HEK293T (cell line): ENCODE measurements around the gene PTPRD.

Source experiments
- CTCF ChIA-PET: fragments of 350-600 bp; formaldehyde crosslinking; extraction: SDS; loops from one replicate; lab custom pipeline; 2021; ENCODE audit warnings: antibody characterized with exemption, inconsistent platforms; lab: Yijun Ruan, JAX
- POLR2A ChIA-PET: fragments of 350-600 bp; formaldehyde crosslinking; extraction: SDS; loops from one replicate; lab custom pipeline; 2020; ENCODE audit warnings: antibody characterized with exemption, inconsistent platforms; lab: Yijun Ruan, JAX
- DNase-seq: peaks from one replicate; pipeline ENCODE4 v3.0.0; 2012; ENCODE audit warnings: mixed read lengths; ENCODE audit errors: extremely low spot score
- ARNT ChIP-seq: fragments of 450-650 bp; IDR thresholded peaks from 2 replicates; pipeline ENCODE4 v1.6.1; 2017; ENCODE audit warnings: mild to moderate bottlenecking
- BHLHE40 ChIP-seq: fragments of 450-650 bp; IDR thresholded peaks from 2 replicates; pipeline ENCODE4 v1.6.1; 2016; ENCODE audit warnings: mild to moderate bottlenecking, moderate library complexity, borderline replicate concordance
- CTBP1 ChIP-seq: fragments of 450-650 bp; IDR thresholded peaks from 2 replicates; pipeline ENCODE4 v1.6.1; 2016; ENCODE audit warnings: borderline replicate concordance
- ELF4 ChIP-seq: fragments of 450-650 bp; IDR thresholded peaks from 2 replicates; pipeline ENCODE4 v1.6.1; 2017; ENCODE audit warnings: antibody characterized with exemption
- FOXA1 ChIP-seq: fragments of 450-650 bp; IDR thresholded peaks from 2 replicates; pipeline ENCODE4 v1.6.1; 2016; ENCODE audit warnings: mild to moderate bottlenecking
- FOXK2 ChIP-seq: fragments of 450-650 bp; IDR thresholded peaks from 2 replicates; pipeline ENCODE4 v1.6.1; 2016; ENCODE audit warnings: mild to moderate bottlenecking
- FOXM1 ChIP-seq: fragments of 450-650 bp; IDR thresholded peaks from 2 replicates; pipeline ENCODE4 v1.6.1; 2017; ENCODE audit warnings: mild to moderate bottlenecking, borderline replicate concordance
- HDGF ChIP-seq: fragments of 450-650 bp; IDR thresholded peaks from 2 replicates; pipeline ENCODE4 v1.6.1; 2017; ENCODE audit warnings: antibody characterized with exemption, borderline replicate concordance
- L3MBTL2 ChIP-seq: fragments of 450-650 bp; conservative IDR thresholded peaks from 2 replicates; pipeline ENCODE4 v1.6.1; 2016; ENCODE audit warnings: mild to moderate bottlenecking
- LEF1 ChIP-seq: fragments of 450-650 bp; IDR thresholded peaks from 2 replicates; pipeline ENCODE4 v1.6.1; 2017; ENCODE audit warnings: mild to moderate bottlenecking, borderline replicate concordance
- NFRKB ChIP-seq: fragments of 450-650 bp; IDR thresholded peaks from 2 replicates; pipeline ENCODE4 v1.6.1; 2016; ENCODE audit warnings: mild to moderate bottlenecking, moderate library complexity
- PKNOX1 ChIP-seq: fragments of 450-650 bp; IDR thresholded peaks from 2 replicates; pipeline ENCODE4 v1.6.1; 2016
- SP1 ChIP-seq: fragments of 450-650 bp; IDR thresholded peaks from 2 replicates; pipeline ENCODE4 v1.6.1; 2017
- SUZ12 ChIP-seq: fragments of 450-650 bp; IDR thresholded peaks from 2 replicates; pipeline ENCODE4 v1.6.1; 2016; ENCODE audit warnings: mild to moderate bottlenecking
- TARDBP ChIP-seq: fragments of 450-650 bp; IDR thresholded peaks from 2 replicates; pipeline ENCODE4 v1.6.1; 2016
- ZNF384 ChIP-seq: fragments of 450-650 bp; IDR thresholded peaks from 2 replicates; pipeline ENCODE4 v1.6.1; 2016

The PTPRD gene

DNA sequence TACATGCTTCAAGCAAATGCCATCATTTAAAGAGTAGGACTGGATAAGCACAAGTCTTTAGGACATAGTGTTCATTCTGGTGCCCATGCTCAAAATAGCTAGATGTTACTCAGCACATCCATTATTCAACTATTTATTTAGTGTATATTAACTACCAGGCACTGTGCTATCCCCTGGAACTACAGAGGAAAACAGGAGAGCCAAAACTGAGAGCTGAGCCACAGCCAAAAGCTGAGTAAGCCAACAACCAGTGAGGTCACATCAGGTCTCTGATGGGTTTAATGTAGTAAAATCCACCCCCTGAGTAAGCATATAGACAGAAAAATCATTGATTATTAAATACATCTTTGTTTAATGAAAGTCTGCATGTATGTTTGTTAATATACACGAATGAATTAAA is 2343.9 kb downstream of the PTPRD start:
- CTCF ChIA-PET, result no interaction called here
- no peak for TF ChIP-seq FOXK2
- TF ChIP-seq CTBP1, result no peak
- TF ChIP-seq LEF1, result no peak
- TF ChIP-seq TARDBP, result no peak
- TF ChIP-seq ELF4, result no peak
- no peak for TF ChIP-seq SP1
- TF ChIP-seq ARNT, result no peak
- no peak for TF ChIP-seq L3MBTL2
- TF ChIP-seq SUZ12, result no peak
- no peak for TF ChIP-seq PKNOX1
- TF ChIP-seq ZNF384, result no peak
- no peak for TF ChIP-seq FOXM1
- TF ChIP-seq HDGF, result no peak
- no peak for TF ChIP-seq FOXA1
- TF ChIP-seq NFRKB, result no peak
- no peak for TF ChIP-seq BHLHE40

GRCh38 chr9:8268216-8268878 is 2344.5 kb downstream of the PTPRD start:
- POLR2A ChIA-PET, result no interaction called here

More for the DNA sequence above, 2343.9 kb downstream of the PTPRD start:
- POLR2A ChIA-PET, result no interaction called here
- DNase-seq, result no peak

GRCh38 chr9:8267636-8268035 is 2345.2 kb downstream of the PTPRD start:
- no peak for DNase-seq
- ChIA-PET POLR2A (no interaction called here), CTCF (no interaction called here)
- no peak for TF ChIP-seq FOXK2
- TF ChIP-seq ZNF384, result no peak
- no peak for TF ChIP-seq NFRKB
- TF ChIP-seq LEF1, result no peak
- no peak for TF ChIP-seq BHLHE40
- no peak for TF ChIP-seq ARNT
- no peak for TF ChIP-seq FOXM1
- no peak for TF ChIP-seq HDGF
- TF ChIP-seq PKNOX1, result no peak
- no peak for TF ChIP-seq CTBP1
- no peak for TF ChIP-seq SP1
- no peak for TF ChIP-seq SUZ12
- TF ChIP-seq ELF4, result no peak
- TF ChIP-seq TARDBP, result no peak
- TF ChIP-seq L3MBTL2, result no peak
- TF ChIP-seq FOXA1, result no peak

More at GRCh38 chr9:8268216-8268878, 2344.5 kb downstream of the PTPRD start:
- TF ChIP-seq HDGF (no peak), ZNF384 (no peak), FOXA1 (no peak), CTBP1 (no peak), ELF4 (no peak), SP1 (no peak), NFRKB (no peak), FOXM1 (no peak), BHLHE40 (no peak), L3MBTL2 (no peak), PKNOX1 (no peak), SUZ12 (no peak)
- CTCF ChIA-PET, result no interaction called here
- DNase-seq, result no peak

DNA sequence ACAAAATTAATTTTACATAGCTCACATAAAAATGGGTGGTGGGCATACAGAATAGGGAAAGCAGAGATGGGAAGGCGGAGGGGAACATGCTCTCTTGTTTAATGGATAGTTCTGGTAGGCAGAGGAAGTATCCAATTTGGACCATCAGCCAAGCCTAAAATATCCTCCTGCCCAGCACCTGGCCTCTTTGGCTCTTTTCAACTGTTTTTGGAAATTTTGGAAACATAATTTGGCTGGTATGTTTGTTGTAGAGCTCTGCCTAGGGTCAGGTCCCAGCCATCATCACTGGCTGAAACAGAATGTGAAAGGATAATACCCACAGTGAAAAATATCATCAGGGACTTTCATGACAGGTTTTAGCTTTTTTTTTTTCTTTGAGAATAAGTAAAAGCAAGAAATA is 2345.9 kb downstream of the PTPRD start:
- TF ChIP-seq ARNT (no peak), PKNOX1 (no peak), CTBP1 (no peak), BHLHE40 (no peak)
- ChIA-PET CTCF (no interaction called here), POLR2A (no interaction called here)
- DNase-seq, result no peak

GRCh38 chr9:8265281-8265680 is 2347.5 kb downstream of the PTPRD start:
- POLR2A ChIA-PET, result interaction anchor here (0.6 kb wide), 1 partner anchor 671 kb away, joined by 3 read pairs; no protein-coding TSS in a partner anchor
- CTCF ChIA-PET, result no interaction called here
- DNase-seq, result no peak
- TF ChIP-seq L3MBTL2, result no peak
- TF ChIP-seq FOXM1, result no peak
- TF ChIP-seq NFRKB, result no peak
- no peak for TF ChIP-seq TARDBP
- TF ChIP-seq LEF1, result no peak
- TF ChIP-seq HDGF, result no peak
- no peak for TF ChIP-seq SP1
- no peak for TF ChIP-seq SUZ12
- TF ChIP-seq FOXA1, result no peak
- TF ChIP-seq CTBP1, result no peak
- no peak for TF ChIP-seq FOXK2
- TF ChIP-seq ZNF384, result no peak
- TF ChIP-seq ARNT, result no peak
- TF ChIP-seq BHLHE40, result no peak
